GM18907 (cell line): ENCODE data around the gene DLG2.
A peak's percentile ranks its signal among the peaks of the same experiment; 100 is the strongest.

Source experiments
- ATAC-seq: cut with Tn5 transposase; IDR thresholded peaks from one replicate; pipeline ENCODE4 v1.9.1; 2021; ENCODE audit warnings: mild to moderate bottlenecking, moderate library complexity; ENCODE audit not compliant: unreplicated experiment

DLG2 gene

GRCh38 chr11:84193706-84194105 lies 1433.4 kb downstream of the DLG2 start:
- ATAC-seq: peak; percentile 46

GRCh38 chr11:84188521-84188920 lies 1438.6 kb downstream of the DLG2 start:
- no peak for ATAC-seq

- ATAC-seq: no peak
Measured at GRCh38 chr11:84173078-84173477, 1454.1 kb downstream of the DLG2 start.

- no peak for ATAC-seq
Measured at GRCh38 chr11:84165139-84165538, 1462.0 kb downstream of the DLG2 start.

- ATAC-seq: no peak
Measured at GRCh38 chr11:84164728-84165127, 1462.4 kb downstream of the DLG2 start.

GRCh38 chr11:84163116-84163515 lies 1464.0 kb downstream of the DLG2 start:
- no peak for ATAC-seq

GRCh38 chr11:84157639-84158038 lies 1469.5 kb downstream of the DLG2 start:
- ATAC-seq: no peak

GRCh38 chr11:84146826-84147225 lies 1480.3 kb downstream of the DLG2 start:
- no peak for ATAC-seq

GRCh38 chr11:84145616-84146185 lies 1481.4 kb downstream of the DLG2 start:
- no peak for ATAC-seq

GRCh38 chr11:84144531-84144930 lies 1482.6 kb downstream of the DLG2 start:
- ATAC-seq: no peak

GRCh38 chr11:84142411-84142810 lies 1484.7 kb downstream of the DLG2 start:
- no peak for ATAC-seq

- no peak for ATAC-seq
Measured at GRCh38 chr11:84140386-84141169, 1486.6 kb downstream of the DLG2 start.

GRCh38 chr11:84137960-84138359 lies 1489.2 kb downstream of the DLG2 start:
- no peak for ATAC-seq

- ATAC-seq: no peak
Measured at GRCh38 chr11:84137505-84137904, 1489.6 kb downstream of the DLG2 start.

- ATAC-seq: no peak
Measured at GRCh38 chr11:84136926-84137325, 1490.2 kb downstream of the DLG2 start.

GRCh38 chr11:84130646-84131427 lies 1496.3 kb downstream of the DLG2 start:
- no peak for ATAC-seq

GRCh38 chr11:84129961-84130576 lies 1497.1 kb downstream of the DLG2 start:
- no peak for ATAC-seq

GRCh38 chr11:84128840-84129239 lies 1498.3 kb downstream of the DLG2 start:
- no peak for ATAC-seq

GRCh38 chr11:84117394-84117793 lies 1509.8 kb downstream of the DLG2 start:
- ATAC-seq: no peak

GRCh38 chr11:84106541-84106940 lies 1520.6 kb downstream of the DLG2 start:
- no peak for ATAC-seq

- no peak for ATAC-seq
Measured at GRCh38 chr11:84105148-84105547, 1522.0 kb downstream of the DLG2 start.
